Suprapubic skin (tissue), 4 donors: ENCODE measurements around the gene ITPR2.

Source experiments
- CTCF ChIP-seq, 2 donors: fragments of 200-600 bp in 1 of 2; fragments of 450-650 bp in 1 of 2; sonication (generic) in 1 of 2; IDR thresholded peaks; one replicate each; pipeline ENCODE4 v1.5.1; 2016 to 2019; ENCODE audit warnings: antibody characterized with exemption in 2 of 2, mild to moderate bottlenecking in 1 of 2, moderate library complexity in 1 of 2
- EP300 ChIP-seq: sonication (generic); formaldehyde crosslinking; IDR thresholded peaks from one replicate; pipeline ENCODE4 v1.6.1; 2017; ENCODE audit warnings: antibody characterized with exemption
- POLR2A ChIP-seq, 2 donors: fragments of 450-650 bp; IDR thresholded peaks; one replicate each; pipeline ENCODE4 v1.6.1; 2017; ENCODE audit warnings: antibody characterized with exemption in 2 of 2, mild to moderate bottlenecking in 2 of 2, moderate library complexity in 2 of 2
- POLR2AphosphoS5 ChIP-seq, 3 donors: sonication (generic); formaldehyde crosslinking; IDR thresholded peaks; one replicate each; pipeline ENCODE4 v1.6.1; 2017; ENCODE audit warnings: antibody characterized with exemption in 3 of 3

GRCh38 chr12:26295001-26295400 lies 538.0 kb downstream of the ITPR2 start:
- TF ChIP-seq POLR2AphosphoS5 (IDR thresholded peaks at IDR 0.05) (no peak), POLR2A (IDR thresholded peaks at IDR 0.05) (no peak), CTCF (IDR thresholded peaks at IDR 0.05) (no peak), EP300 (no peak)
